ENCODE measurements around the gene ZMAT5.
A peak's percentile ranks its signal among the peaks of the same experiment; 100 is the strongest.

The ZMAT5 gene

GRCh38 chr22:29767171-29768051 lies 604 bp upstream of the ZMAT5 start, which contains the start of gene UQCR10 (continued):
- TF ChIP-seq ZFHX2 (tag by site-specific recombination; conservative IDR thresholded peaks at IDR 0.05), result peak; percentile 71
- peak; percentile 31; the same call in 1 of the 2 replicates for TF ChIP-seq ZBTB48 (tag by site-specific recombination; IDR thresholded peaks at IDR 0.05)
- peak; percentile 67 for TF ChIP-seq ZNF341 (tag by site-specific recombination; IDR thresholded peaks at IDR 0.05; ENCODE audit: low read depth)
- TF ChIP-seq ZNF521 (tag by site-specific recombination; IDR thresholded peaks at IDR 0.05), result no peak
- TF ChIP-seq ZNF211 (tag by site-specific recombination; IDR thresholded peaks at IDR 0.05; ENCODE audit: low read depth), result no peak
- no peak for TF ChIP-seq ZFP3 (tag by site-specific recombination; IDR thresholded peaks at IDR 0.05; ENCODE audit: low read depth)
- TF ChIP-seq ZFP41 (tag by site-specific recombination; IDR thresholded peaks at IDR 0.05; ENCODE audit: borderline replicate concordance), result no peak
- 0 out of 2 replicates have a peak, but pooled peaks have one; percentile 15 for TF ChIP-seq ZNF610 (tag by site-specific recombination; IDR thresholded peaks at IDR 0.05; ENCODE audit: borderline replicate concordance)
- peak; percentile 87 for TF ChIP-seq YY1 (tag by site-specific recombination; IDR thresholded peaks at IDR 0.05)
- TF ChIP-seq ZNF621 (tag by site-specific recombination; IDR thresholded peaks at IDR 0.05), result no peak
- TF ChIP-seq ATF2 (tag by site-specific recombination; IDR thresholded peaks at IDR 0.05; ENCODE audit: low read depth), result no peak
- peak; percentile 85 for TF ChIP-seq SP3 (tag by site-specific recombination; IDR thresholded peaks at IDR 0.05)
- TF ChIP-seq ZNF654 (tag by site-specific recombination; IDR thresholded peaks at IDR 0.05; ENCODE audit: low read depth), result no peak
- 0 out of 2 replicates have a peak, but pooled peaks have one; percentile 24 for TF ChIP-seq ZNF629 (tag by site-specific recombination; IDR thresholded peaks at IDR 0.05)
- TF ChIP-seq PRDM6 (tag by site-specific recombination; IDR thresholded peaks at IDR 0.05), result no peak
- TF ChIP-seq ZNF174 (tag by site-specific recombination; IDR thresholded peaks at IDR 0.05), result no peak
- peak; percentile 42; the same call in 1 of the 2 replicates for TF ChIP-seq ZBTB7A (tag by site-specific recombination; IDR thresholded peaks at IDR 0.05; ENCODE audit: low read depth)
- no peak for TF ChIP-seq ZBTB44 (tag by site-specific recombination; IDR thresholded peaks at IDR 0.05)
- peak; percentile 57 for TF ChIP-seq SP7 (tag by site-specific recombination; IDR thresholded peaks at IDR 0.05)
- no peak for TF ChIP-seq ZNF776 (tag by site-specific recombination; IDR thresholded peaks at IDR 0.05; ENCODE audit: borderline replicate concordance)
- TF ChIP-seq ZNF571 (tag by site-specific recombination; IDR thresholded peaks at IDR 0.05), result no peak
- peak; percentile 73; the same call in 1 of the 2 replicates for TF ChIP-seq ZSCAN23 (tag by site-specific recombination; IDR thresholded peaks at IDR 0.05)
- TF ChIP-seq MYNN (tag by site-specific recombination; IDR thresholded peaks at IDR 0.05; ENCODE audit: borderline replicate concordance), result no peak
- no peak for TF ChIP-seq ZNF239 (tag by site-specific recombination; IDR thresholded peaks at IDR 0.05)
- no peak for TF ChIP-seq ZNF585B (tag by site-specific recombination; IDR thresholded peaks at IDR 0.05)
- TF ChIP-seq GLIS2 (tag by site-specific recombination; IDR thresholded peaks at IDR 0.05), result no peak
- no peak for TF ChIP-seq ZNF701 (tag by site-specific recombination; IDR thresholded peaks at IDR 0.05)
- TF ChIP-seq ZNF529 (tag by site-specific recombination; IDR thresholded peaks at IDR 0.05; ENCODE audit: insufficient replicate concordance), result no peak
- no peak for TF ChIP-seq ZNF274 (IDR thresholded peaks at IDR 0.05; ENCODE audit: low read length)
- TF ChIP-seq ZNF274 (tag by site-specific recombination; IDR thresholded peaks at IDR 0.05; ENCODE audit: borderline replicate concordance), result no peak
- no peak for TF ChIP-seq ZNF670 (tag by site-specific recombination; IDR thresholded peaks at IDR 0.05; ENCODE audit: low read depth)
- peak; percentile 32 for TF ChIP-seq ZIC2 (tag by site-specific recombination; IDR thresholded peaks at IDR 0.05)
- TF ChIP-seq ZNF449 (tag by site-specific recombination; IDR thresholded peaks at IDR 0.05), result no peak
- TF ChIP-seq ZNF423 (tag by site-specific recombination; IDR thresholded peaks at IDR 0.05), result no peak
- no peak for TF ChIP-seq ZNF146 (tag by site-specific recombination; IDR thresholded peaks at IDR 0.05)

Data from HEK293 (cell line).